AG04449 (cell line): ENCODE data around the gene ZMIZ1.

Experiments
- CTCF ChIA-PET: fragments of 350-600 bp; formaldehyde crosslinking; extraction: SDS; loops from one replicate; lab custom pipeline; 2021; ENCODE audit warnings: antibody characterized with exemption; lab: Yijun Ruan, JAX
- POLR2A ChIA-PET: fragments of 400-600, 350-600 bp; formaldehyde crosslinking; extraction: SDS; loops from one replicate; lab custom pipeline; 2020; ENCODE audit warnings: antibody characterized with exemption, inconsistent platforms; lab: Yijun Ruan, JAX
- DNase-seq: peaks from one replicate; pipeline ENCODE4 v3.0.0-alpha.2; 2010; ENCODE audit warnings: low read depth, low spot score
- H3K4me3 ChIP-seq: 2 replicates; pipeline ENCODE4 v1.5.1; 2011; ENCODE audit warnings: low read depth, mild to moderate bottlenecking, control low read depth, low read length
- TF ChIP-seq, protein P1 (sequence below): IDR thresholded peaks from one replicate; pipeline ENCODE4 v1.5.1; 2011; ENCODE audit warnings: mild to moderate bottlenecking, moderate library complexity, low read length, control low read depth, inconsistent platforms; ENCODE audit not compliant: insufficient read depth; ENCODE audit errors: missing control alignments

ZMIZ1 gene

DNA sequence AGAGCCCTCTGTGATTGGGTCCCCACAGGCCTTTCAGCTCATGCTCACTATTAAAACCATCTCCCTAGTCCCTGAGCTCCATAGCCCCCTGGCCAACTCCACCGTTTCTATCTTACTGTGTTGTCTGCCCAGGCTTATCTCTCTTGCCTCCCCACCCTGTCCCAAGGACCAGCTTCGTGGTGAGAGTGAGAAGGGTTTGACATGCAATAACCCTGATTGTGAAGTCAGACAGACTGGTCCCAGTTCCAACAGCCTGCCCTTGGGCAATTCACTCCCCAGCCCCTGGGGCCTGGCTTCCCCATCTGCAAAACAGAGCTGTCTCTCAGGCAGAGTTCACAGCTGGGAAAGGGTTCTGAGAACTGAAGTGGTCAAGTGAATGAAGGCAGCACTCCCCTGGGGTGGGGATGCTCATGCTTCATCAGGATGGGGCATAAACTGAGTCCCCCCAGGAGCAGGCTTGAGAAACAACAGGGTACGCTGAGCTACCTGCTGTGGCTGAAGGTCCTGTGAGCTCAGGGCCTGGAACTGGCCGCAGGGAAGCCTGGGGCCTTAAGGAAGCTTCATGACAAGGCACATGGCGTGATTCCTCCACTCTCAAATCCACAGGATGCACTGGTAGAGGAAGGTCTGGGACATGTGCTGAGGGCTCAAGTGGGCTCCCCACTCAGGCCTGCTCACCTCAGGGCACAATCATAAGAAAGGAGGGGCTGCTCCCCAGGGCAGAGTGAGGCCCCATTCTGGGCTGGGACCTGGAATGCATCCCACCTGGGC is 276.7 kb downstream of the ZMIZ1 start:
- H3K4me3 ChIP-seq: no peak overlapping the region
- TF ChIP-seq, protein P1, sequence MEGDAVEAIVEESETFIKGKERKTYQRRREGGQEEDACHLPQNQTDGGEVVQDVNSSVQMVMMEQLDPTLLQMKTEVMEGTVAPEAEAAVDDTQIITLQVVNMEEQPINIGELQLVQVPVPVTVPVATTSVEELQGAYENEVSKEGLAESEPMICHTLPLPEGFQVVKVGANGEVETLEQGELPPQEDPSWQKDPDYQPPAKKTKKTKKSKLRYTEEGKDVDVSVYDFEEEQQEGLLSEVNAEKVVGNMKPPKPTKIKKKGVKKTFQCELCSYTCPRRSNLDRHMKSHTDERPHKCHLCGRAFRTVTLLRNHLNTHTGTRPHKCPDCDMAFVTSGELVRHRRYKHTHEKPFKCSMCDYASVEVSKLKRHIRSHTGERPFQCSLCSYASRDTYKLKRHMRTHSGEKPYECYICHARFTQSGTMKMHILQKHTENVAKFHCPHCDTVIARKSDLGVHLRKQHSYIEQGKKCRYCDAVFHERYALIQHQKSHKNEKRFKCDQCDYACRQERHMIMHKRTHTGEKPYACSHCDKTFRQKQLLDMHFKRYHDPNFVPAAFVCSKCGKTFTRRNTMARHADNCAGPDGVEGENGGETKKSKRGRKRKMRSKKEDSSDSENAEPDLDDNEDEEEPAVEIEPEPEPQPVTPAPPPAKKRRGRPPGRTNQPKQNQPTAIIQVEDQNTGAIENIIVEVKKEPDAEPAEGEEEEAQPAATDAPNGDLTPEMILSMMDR: no peak
- no peak for DNase-seq
- ChIA-PET CTCF (interaction anchor here (0.9 to 8.0 kb wide), 14 partner anchors 9 to 161 kb away, joined by 3 to 111 read pairs (median 4); no protein-coding TSS in a partner anchor), POLR2A (interaction anchor here (1.1 kb wide), 1 partner anchor 12 kb away, joined by 4 read pairs; no protein-coding TSS in a partner anchor)

DNA sequence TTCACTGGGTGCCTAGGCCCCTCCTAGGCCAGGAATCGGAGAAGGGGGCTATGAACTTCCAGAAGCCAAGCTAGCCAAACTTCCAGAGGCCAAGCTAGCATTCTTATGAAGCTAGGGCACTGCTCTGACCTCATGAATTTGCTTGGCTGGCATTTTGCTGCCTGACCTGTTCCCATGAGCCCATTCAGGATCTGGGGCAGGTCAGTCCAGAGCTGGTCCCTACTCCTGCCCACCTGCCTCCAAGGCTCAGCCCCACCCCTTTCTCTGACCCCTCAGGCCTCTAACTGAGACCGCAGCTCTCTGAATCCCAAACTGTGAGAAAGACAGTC is 277.2 kb downstream of the ZMIZ1 start:
- no peak for DNase-seq
- ChIA-PET POLR2A (interaction anchor here (1.1 kb wide), 1 partner anchor 13 kb away, joined by 4 read pairs; no protein-coding TSS in a partner anchor), CTCF (interaction anchor here (0.9 to 8.0 kb wide), 16 partner anchors 9 to 161 kb away, joined by 3 to 111 read pairs (median 4); no protein-coding TSS in a partner anchor)
- no peak overlapping the region for H3K4me3 ChIP-seq
- TF ChIP-seq, protein P1: no peak

DNA sequence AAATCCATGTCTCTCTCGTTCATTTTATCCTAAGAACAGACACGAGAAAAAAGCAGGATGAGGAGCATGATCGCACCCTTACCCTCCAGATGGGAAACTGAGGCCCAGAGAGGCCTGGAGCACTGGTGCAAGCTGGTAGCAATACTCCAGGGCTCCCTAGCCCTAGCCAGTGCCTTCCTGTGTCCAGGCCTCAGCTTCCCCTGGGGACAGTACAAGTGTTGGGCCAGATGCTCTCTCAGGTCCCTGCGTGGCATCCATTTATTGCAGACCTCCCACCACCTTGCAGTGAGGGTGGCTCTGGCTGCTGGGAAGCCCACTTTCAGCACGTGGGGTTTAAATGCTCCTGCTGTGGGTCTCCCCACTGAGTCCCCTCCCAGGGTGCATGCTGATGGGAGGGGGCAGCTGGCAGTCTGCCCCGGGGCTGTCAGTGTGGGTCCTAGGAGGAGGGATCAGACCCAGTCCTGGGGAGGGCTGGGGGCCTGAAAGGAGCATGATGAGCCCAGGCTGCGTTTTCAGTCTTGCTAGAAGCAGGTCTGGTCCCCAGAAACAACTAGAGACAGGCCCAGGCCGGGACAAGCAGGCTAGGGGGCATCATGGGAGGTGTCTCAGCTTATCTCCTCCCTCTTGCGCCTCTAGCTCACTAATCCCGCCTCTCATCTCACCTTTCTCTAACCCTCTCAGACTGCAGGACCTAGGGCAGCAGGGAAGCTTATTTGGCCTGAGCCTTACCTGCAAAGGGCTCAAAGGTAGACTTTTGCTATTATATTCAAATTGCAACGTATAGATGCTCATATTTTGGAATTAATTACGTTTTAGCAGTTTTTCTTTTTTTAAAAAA is 277.8 kb downstream of the ZMIZ1 start:
- CTCF ChIA-PET: interaction anchor here (0.6 to 8.0 kb wide), 18 partner anchors 11 to 160 kb away, joined by 3 to 111 read pairs (median 4); no protein-coding TSS in a partner anchor
- no peak overlapping the region for H3K4me3 ChIP-seq
- POLR2A ChIA-PET: no interaction called here
- TF ChIP-seq, protein P1: no peak
- no peak for DNase-seq

DNA sequence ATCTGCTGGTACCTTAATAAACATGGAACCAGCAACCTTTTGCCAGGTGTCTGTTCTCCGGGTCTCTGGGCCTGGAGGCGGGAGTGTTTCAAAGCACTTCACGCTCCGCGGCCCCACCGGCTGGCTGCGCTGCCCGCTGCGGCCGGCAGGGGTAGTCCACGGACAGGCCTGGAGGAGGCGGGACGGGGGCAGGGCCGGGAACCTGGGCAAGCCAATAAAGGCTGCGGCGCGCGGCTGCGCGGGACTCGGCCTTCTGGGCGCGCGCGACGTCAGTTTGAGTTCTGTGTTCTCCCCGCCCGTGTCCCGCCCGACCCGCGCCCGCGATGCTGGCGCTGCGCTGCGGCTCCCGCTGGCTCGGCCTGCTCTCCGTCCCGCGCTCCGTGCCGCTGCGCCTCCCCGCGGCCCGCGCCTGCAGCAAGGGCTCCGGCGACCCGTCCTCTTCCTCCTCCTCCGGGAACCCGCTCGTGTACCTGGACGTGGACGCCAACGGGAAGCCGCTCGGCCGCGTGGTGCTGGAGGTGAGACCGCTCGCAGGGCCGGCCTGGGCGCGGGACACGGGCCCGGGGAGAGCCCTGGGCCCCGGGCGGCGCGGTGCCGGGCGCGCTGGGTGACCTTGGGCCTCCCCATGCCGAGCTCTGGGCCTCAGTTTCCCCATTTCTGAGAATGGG is 278.6 kb downstream of the ZMIZ1 start, which contains the start of gene PPIF:
Gene PPIF, plus strand, starts transcription at position 244 of the 668 bp plus-strand sequence. Its CDS starts 80 bp downstream, at position 324.
- POLR2A ChIA-PET: interaction anchor here (0.5 to 1.7 kb wide), 5 partner anchors 11 to 95 kb away, joined by 3 to 12 read pairs (median 3); no protein-coding TSS in a partner anchor

DNA sequence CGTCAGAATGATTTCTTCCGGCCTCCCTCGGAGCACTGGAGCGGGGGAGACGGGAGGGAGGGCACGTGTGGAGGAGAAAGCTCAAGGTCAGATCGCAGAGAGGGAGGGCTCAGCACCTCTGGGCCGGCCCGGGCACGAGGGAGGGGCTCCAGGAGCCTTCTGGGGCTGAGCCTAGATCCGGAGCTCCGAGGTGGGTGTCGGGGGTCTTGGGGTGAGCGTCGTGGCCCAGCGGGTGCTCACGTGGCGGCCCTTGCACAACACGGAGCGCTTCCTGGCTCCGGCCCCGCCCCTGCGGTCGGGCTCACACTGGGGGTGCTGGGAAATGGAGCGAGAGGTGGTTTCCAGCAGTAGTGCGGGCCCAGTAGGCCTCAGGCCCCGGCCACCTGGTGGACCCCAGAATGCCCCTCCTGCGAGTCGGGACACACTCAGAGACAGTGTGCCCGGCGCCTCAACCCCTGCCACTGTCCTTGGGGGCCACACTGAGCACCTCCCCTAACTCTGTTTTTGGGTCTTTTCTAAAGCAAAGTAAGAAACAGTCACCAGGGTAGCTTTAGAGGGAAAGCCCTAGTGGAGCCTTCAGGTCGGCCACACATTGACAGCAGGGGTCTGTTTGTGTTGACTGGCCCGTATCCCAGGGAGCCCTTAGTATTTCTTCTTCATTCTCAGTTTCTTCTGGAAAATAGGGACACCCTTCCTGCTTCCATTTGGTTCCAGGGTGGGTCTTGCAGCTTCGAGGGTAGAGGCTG is 279.3 kb downstream of the ZMIZ1 start:
- no peak for DNase-seq
- ChIA-PET CTCF (interaction anchor here (0.8 to 8.0 kb wide), 11 partner anchors 9 to 140 kb away, joined by 3 to 111 read pairs (median 5); no protein-coding TSS in a partner anchor), POLR2A (interaction anchor here (0.5 to 1.7 kb wide), 5 partner anchors 11 to 94 kb away, joined by 3 to 12 read pairs (median 3); no protein-coding TSS in a partner anchor)

More for the DNA sequence above, 278.6 kb downstream of the ZMIZ1 start, which contains the start of gene PPIF:
- DNase-seq: no peak
- CTCF ChIA-PET: interaction anchor here (0.6 to 8.0 kb wide), 20 partner anchors 10 to 159 kb away, joined by 3 to 111 read pairs (median 4); no protein-coding TSS in a partner anchor
- peak within 1 kb of the TSS; percentile 86 for H3K4me3 ChIP-seq
- TF ChIP-seq, protein P1: peak; percentile 95

More for the DNA sequence above, 279.3 kb downstream of the ZMIZ1 start:
- peak overlapping the region; percentile 86 for H3K4me3 ChIP-seq
- TF ChIP-seq, protein P1: no peak
